ENCODE data around the gene TCEA2.

DNA sequence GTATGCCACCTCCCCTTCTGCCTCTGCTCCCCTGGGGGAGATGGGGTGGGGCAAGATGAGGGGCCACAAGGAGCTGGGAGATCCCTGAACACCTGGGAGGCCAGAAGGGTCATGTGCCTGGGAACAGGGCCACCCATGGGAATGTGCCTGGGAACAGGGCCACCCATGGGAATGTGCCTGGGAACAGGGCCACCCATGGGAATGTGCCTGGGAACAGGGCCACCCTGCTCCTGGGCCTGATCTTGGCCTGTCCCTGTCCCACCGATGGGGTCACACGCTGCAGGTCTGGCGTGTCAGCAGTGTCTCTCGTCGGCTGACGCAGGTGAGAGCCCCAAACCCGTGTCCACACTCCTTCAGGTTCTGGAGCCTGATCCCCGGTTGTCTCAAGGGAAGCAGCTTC, 12.0 kb downstream of the TCEA2 start:
- TF ChIP-seq, protein P1, sequence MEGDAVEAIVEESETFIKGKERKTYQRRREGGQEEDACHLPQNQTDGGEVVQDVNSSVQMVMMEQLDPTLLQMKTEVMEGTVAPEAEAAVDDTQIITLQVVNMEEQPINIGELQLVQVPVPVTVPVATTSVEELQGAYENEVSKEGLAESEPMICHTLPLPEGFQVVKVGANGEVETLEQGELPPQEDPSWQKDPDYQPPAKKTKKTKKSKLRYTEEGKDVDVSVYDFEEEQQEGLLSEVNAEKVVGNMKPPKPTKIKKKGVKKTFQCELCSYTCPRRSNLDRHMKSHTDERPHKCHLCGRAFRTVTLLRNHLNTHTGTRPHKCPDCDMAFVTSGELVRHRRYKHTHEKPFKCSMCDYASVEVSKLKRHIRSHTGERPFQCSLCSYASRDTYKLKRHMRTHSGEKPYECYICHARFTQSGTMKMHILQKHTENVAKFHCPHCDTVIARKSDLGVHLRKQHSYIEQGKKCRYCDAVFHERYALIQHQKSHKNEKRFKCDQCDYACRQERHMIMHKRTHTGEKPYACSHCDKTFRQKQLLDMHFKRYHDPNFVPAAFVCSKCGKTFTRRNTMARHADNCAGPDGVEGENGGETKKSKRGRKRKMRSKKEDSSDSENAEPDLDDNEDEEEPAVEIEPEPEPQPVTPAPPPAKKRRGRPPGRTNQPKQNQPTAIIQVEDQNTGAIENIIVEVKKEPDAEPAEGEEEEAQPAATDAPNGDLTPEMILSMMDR (conservative IDR thresholded peaks at IDR 0.05; ENCODE audit: low read length), result no peak
- TF ChIP-seq EZH2phosphoT487 (IDR thresholded peaks at IDR 0.05; ENCODE audit: borderline replicate concordance), result no peak
